Cerebellar nuclear complex (tissue), 1 donor: Measurements from ENCODE around the gene FOXP1.

Experiments used
- DNase-seq, 2 experiments: peaks; one replicate each; lab custom pipeline; 2025; lab: John Stamatoyannopoulos, UW

The FOXP1 gene

DNA sequence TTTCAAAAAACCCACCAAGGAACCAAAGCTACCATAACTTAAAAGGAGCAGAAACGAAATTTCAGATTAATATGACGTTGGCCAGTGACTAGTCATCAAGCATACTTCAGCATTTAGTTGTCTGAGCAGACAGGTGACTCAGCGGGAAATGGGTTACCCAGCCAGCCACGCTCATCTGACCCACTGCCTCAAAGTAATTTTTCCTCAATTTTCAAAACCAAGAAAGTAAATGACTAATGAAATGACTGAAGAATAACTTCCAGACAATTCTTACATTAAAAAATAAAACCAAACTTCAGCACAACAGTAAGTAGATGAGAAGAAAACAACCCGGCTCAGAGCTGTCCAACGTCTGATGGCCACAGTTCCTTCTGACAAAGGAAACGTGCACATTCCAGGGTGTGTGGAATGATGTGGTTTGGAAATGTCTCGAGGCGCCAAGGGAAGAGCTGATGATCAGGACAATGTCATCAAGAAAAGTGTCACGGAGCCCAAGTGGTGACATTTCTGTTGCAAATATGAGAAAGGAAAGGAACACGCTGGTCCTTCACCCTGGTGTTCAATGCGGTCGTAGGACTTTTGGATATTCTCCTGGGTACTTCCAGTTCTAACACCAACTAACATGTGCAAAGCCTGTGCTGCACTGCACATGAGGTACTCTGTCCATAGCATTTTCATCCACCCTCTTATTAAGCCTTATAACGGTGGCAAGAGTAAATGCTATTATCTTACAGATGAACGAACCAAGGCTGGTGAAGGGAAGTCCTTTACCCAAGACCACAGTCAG is 79.1 kb downstream of the FOXP1 start:
- DNase-seq, result no peak

DNA sequence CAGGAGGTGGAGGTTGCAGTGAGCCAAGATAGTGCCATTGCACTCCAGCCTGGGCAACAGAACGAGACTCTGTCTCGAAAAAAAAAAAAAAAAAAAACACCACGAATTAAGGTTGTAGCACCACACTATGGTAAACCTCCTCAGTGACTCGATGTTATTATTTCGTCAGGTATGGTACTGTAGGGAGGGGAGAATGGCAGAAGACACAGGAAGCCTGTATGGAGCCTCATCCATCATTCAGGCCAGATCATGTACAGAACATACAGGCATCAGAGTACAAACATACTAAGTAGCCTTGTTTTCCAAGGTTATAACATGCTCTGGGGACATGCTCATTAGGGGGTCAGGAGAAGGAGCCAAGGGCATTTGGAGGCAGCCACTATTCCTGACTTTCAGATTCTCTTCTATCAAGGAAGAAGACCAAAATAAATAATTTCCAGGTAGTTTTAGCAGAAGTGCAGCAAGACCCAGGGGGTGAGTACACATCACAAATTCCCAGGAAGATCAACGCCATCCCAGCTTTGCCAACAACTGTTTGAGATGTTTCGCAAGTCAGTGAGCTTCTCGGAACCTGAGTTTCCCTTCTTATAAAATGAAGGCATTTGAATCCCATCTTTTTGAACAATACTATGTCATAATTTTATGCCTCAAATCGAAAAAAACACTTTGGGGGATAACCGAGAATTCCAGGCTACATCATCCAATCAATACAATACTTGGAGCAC is 79.8 kb downstream of the FOXP1 start:
- no peak for DNase-seq

DNA sequence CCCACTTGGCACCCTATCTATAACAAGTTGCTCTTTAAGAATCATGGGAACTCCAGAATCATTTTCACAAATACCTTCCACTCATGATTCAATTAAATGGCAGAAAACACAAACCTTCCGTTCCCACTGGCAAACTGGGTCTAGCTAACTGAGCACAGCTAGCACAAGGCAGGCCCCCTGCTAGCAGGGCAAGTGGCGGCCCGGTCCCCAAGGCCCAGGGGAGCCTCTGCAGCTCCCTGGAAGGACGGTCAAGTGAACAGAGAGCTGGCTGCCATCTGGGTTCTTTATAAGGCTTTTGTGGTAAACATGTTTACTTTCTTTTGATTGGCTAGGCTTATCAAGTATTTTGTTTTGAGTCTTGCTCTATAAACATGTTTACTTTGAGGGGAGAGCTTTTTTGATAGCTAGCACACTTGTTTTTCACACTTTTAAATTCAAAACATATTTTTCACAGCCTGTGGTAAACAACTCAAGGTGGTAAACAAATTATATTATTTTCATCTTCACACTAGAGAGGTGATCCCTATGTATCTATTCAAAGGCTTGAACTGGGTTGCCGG is 81.4 kb downstream of the FOXP1 start:
- no peak for DNase-seq

DNA sequence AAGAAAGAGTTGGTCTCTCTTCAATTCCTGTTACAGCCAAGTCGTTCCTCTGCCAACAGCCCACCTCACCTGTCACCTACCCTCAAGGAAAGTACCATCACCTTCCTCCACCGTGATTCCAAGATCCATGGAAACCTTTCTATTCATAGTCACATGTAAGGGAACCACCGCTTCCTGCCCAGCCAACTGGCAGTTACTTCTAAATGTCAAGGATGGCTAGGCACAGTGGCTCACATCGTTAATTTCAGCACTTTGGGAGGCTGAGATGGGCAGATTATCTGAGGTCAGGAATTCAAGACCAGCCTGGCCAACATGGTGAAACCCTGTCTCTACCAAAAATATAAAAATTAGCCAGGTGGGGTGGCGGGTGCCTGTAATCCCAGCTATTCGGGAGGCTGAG is 82.8 kb downstream of the FOXP1 start:
- DNase-seq, result no peak

DNA sequence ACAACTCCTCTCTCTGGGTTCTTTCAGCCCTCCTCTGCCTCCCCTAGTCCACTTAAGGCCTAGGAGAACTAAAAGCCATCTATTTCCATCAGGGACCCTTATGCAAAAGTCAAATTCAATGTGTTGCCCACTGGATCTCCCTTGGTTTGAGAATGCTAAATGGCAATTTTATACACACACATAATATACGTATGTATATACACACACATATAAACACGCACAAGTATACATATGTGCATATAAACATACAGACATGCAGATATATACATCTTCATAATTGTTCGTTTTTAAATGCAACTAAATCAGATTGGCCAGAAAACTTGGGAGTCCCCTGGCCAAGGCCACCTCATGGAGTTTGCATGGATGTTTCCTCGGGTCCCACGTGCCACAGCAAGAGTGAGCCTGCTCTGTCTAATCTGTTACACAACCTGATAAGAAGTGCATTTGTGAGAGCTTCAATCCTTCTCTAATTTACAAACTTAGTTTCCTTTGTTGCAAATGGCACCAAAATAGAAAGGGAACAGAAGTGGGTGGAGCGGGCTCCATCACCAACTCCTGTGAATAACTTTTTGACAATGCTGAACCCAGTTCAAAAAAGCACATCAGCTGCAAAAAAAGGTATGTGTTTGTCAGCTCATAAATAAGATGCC is 84.2 kb downstream of the FOXP1 start:
- DNase-seq, result no peak

DNA sequence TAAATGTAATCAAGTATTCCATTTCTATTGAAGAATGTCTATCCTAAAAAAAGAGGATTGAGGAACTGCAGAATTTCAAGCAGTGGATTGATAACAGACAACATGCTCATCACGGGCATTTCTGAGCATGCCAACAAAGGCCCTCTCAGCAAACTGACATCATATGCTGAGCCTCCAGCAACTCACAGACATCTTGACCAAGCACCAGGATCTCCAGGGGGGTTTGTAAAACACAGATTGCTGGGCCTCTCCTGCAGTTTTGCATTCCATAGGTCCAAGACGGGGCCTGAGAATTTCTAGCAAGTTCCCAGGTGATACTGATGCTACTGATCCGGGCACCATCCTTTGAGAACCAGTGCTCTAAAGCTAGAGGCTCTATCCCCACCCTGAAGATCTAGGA is 85.0 kb downstream of the FOXP1 start:
- no peak for DNase-seq

DNA sequence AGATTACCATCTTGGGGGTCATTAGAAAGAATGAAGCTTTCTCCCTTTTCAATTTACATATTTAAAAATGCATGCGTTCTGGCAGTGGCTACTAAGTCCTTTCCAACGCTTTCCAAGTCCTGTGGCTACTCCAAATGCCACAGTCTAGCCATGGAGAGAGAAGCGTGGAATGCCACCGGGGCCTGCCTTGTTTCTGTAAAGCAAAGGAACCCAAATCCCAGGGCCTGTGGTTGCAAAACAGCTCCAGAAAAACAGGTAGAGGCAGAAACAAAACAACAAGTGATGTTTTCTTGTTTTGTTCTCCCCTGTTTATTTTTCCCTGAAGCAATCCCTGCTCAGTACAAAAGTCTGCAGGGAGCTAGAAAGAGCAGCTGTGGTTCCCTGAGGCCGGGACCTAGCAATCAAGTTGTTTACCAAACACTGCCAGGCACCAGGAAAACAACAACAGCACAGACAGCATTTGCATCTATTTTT is 85.5 kb downstream of the FOXP1 start:
- no peak for DNase-seq

DNA sequence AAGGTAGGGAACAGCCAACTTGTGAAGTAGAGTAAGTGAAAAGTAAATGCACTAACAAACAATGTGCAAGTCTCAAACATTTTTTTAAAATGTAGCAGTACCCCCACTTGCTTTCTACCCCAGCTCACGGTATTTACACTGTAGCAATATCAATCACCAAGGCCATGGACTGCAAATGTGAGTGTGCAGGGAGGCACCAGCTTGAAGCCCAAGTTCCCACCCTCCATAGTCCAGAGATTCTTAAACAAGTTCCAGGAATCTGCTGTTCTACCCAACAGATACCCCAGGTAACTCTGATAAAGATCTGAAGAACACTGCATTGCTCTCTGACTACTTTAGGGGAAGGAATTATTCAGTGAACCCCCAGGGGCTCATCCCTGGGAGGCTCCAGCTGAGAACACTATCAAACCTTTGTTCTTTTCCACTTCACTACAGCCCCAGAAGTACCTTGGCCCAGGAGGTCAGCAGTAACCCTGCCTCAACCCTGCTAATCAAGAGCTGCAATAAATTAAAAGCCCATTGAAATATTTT is 86.1 kb downstream of the FOXP1 start:
- no peak for DNase-seq

DNA sequence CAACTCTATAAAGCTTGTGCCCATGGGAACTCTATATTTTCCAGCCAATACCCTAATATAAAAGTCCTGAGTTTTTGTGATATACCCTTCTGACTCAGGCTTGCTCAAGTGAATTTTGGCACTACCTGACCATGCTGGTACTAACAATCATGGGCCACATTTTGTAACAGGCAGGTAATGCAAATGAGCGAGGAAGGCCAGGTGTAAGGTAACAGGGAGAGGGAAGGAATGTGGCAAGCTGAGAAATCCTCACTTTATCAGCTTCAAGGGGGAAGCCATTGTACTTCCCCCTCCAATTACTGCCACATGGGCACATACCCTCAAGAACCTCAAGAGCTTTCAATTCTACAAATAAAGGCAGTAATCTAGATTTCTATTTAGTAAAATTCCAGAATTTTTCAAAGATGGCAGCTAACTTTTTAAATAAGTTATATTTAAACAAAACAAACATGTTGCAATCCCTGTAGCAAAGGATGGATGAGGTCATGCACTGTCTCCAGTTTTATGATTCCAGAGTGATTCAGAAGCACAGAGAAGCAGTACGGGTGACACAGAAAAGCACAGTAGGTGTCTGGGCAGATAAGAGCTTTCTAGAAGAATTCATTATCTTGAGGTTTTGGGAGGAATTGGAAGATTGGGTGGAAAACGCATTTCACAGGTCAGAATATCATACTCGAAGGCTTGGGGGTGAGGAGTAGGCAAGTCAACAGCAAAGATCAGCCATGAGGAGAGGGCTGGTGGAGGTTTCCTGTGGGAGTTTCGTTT is 87.6 kb downstream of the FOXP1 start:
- no peak for DNase-seq

DNA sequence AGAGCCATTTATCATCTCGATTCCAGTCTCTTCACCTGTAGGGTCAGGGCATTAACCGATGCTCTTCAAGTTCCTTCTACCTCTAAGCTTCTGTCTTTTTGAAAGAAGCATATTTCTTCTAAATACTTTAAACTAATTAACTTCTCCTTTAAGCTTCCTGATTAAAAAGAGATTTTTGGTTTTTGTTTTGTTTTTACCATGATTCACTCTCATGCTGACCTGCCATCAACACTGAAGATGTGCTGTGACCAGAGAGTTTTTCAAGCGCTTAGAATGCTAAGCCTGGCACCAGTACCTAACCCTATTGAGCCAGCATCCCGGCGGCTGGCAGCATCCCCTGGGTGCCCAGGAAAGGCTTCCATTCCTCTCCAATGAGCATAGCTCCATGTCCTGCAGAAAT is 89.3 kb downstream of the FOXP1 start:
- DNase-seq, result no peak

DNA sequence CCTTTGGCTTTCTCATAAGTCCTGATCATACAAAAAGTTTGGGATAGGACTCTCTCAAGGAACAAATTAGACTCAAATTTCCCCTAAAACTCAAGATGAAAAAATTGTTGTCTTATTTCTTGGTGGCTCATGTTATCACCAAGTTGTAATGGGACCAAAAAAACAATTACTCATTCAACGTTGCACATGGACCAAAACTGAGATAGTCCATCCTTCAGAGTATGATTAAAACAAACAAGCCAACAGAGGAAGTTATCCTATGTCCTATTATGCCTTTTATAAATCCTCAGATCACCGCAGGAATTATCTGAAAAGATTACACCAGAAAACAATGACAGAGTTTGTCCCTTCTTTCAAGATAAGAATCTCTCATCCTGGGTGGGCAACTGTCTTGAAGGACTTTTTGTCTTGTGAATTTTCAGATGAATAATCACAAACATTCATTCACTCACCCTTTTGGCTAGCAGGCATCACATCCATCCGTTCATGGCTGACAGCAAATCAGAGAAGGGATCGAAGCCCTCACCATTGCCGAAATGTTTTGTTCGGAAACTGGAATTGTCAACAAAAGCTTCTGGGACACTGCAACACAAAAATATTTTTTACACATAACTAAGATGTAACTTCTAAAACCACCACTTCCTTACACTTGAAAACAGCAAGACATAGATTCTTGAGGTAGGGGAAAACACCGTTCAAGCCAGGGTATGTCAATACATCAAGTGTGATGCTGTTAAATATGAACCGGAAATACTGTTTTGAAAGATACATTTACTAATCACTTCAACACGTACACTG is 90.4 kb downstream of the FOXP1 start:
- no peak for DNase-seq

DNA sequence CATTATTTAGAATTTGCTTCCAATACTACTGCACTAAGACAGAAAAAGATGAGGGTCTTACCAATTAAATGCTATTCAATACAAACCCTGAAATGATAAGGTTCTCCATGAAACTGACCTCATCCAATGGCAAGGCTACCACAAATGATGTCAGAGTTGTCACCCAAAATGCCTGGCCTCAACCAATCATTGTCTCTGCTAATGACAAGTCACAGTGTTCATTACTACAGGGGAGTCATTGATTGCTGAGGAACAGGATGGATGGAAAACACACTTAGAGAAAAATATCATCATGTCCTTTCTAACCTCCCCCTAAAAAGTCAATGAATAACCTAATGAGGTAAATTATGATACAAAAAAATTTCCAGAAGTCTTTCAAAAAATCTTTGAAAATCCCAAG is 91.0 kb downstream of the FOXP1 start:
- no peak for DNase-seq

DNA sequence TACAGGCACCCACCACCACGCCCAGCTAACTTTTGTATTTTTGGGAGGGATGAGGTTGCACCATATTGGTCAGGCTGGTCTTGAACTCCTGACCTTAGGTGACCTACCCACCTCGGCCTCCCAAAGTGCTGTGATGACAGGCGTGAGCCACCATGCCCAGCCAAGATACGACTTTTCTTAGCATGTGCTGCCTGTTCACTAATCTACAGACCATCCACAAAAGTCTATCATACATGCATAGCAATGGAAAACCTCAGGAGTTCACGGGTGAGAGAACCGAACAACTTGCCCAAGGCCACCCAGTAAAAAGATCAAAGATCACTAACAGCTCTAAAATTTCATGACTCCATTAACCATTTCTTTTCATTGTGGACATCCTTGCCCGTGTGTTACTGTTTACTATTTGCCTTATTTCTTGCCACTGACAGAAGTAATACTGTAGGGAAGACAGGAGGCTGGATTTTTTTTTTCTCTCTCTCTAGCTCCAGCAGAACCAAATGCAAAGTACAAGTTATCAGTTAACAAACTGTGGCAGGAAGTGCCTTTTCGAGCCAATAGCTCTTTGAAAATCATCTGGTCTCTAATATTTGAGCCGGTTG is 92.3 kb downstream of the FOXP1 start:
- DNase-seq, result no peak

DNA sequence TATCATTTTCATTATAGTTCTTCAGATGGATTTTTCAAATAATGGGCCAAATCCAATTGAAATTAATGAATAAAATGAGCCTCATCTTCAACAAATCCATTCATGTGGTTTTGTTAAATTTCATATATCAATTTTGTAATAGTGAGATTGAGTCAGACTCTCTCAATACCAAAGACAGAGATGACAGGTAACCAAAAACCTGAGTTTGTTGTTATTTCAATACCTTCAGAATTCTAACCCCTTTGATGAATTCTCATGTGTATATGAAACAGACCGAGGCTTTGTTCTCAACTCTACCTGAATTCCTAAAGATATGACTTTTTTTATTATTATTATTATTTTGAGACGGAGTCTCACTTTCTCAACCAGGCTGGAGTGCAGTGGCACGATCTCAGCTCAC is 92.8 kb downstream of the FOXP1 start:
- DNase-seq, result no peak

DNA sequence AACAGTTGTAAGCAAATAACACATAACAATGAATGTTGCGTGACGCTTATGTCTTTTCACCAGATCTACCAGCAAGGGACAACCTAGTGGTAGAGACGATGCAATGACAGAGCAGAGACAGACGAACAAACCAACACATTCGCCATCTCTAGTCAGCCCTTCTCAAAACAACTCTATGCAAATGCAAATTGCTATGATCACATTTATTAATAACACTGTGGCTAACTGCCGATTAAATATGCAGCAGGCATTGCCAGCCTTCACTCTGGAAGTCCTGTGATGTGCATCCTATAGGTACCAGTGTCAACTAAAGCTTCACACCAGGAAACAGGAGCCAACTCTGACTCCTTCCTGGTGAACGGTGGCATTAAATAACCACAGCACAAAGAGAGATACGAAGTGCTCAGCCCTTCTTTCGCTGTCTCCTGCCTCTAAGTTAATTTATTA is 94.2 kb downstream of the FOXP1 start:
- no peak for DNase-seq

DNA sequence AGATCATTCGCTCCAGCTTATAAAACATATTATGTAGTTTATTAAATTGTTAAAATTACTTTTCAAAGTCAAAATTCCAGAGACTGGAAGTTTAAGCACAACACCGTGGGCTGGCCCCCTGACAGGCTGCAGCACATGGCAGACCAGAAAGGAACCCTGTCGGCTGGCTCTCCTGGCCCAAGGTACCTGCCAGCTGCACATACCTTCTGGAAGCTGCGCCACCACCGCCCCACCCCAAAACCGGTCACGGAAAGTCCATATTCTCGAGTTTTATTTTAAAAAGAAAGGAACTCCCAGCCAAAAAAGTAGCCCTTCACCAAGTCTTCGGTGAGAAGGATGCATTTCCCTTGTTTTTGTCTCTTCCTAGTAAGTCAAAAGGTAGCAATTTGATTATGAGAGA is 94.6 kb downstream of the FOXP1 start:
- no peak for DNase-seq

DNA sequence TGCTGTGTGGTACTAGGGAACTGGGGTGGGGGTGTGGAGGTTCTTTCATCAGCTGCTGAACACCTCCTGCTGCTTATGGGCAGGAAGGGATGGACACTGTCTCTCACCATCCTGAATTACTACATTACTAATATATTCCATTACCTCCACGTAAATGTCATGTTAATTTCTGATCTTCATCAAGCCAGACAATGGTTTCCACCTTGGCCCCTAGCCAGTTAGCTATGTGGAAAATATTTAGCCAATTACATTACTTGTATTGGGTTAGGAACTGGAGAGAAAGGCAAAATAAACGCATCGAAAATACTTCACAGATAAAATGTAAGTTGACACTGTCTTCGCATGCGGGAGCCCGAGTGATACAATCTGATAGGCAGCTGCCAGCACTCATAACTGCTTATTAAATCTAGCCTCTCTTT is 95.1 kb downstream of the FOXP1 start:
- no peak for DNase-seq

DNA sequence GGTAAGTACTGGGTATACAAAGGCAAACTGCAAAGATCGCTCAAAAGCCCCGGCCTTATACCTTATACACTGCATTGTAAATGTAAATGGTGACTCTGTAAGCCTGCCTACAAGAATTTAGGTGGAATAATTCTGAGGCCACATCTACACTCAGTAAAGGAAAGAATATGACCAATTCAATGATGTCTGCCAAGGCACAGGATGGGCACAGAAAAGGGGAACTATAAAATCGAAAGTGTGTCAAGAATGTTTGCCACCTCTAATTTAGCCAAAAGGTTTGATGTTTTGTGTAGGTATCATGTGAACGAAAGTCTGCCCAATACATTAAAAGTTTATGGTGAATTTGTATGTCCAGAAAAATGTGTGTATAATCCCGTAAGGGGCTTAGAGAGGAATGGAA is 96.1 kb downstream of the FOXP1 start:
- no peak for DNase-seq

DNA sequence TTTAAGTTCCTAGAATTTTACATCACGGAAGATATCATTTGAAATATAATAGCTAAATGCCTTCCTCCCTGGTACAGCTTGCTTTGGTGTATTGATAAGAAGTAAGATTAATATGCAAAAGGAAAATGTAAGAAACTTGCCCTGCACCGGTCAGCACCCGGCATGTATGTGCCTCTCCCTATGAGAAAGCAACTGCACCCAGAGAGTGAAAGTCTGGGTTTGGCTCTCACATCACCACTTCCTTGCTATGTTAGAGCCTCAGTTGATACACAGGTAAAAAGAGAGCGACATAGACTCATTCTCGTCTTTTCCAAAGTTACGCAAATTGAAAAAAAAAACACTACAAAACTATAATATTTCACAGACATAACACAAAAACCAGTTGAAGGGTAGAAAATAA is 96.7 kb downstream of the FOXP1 start:
- DNase-seq, result no peak

DNA sequence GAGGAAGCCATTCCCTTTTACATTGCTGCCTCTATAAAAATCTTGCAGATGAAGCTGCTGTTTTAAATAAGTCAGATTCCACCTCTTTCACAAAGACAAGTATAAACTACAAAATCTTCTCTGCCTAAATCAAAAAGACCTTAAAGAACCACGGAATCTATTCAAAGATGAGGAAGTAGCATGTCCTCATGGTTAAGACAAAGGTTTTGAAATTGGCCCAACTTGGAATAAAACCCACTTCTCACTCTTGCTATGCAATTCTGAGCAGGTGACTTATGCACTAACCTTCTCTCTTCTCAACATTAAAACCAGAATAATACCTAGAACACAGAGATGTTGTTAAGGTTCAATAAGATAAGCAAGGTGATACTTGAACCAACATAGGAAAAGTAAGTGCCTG is 97.6 kb downstream of the FOXP1 start:
- no peak for DNase-seq
